Raji (cell line): Measurements from ENCODE around the gene ARHGEF3.

Experiments used
- POLR2A ChIP-seq: IDR thresholded peaks from 2 replicates; pipeline ENCODE4 v1.6.1; 2011; ENCODE audit warnings: low read depth, low read length, control low read depth; ENCODE audit not compliant: insufficient read depth

The ARHGEF3 gene

DNA sequence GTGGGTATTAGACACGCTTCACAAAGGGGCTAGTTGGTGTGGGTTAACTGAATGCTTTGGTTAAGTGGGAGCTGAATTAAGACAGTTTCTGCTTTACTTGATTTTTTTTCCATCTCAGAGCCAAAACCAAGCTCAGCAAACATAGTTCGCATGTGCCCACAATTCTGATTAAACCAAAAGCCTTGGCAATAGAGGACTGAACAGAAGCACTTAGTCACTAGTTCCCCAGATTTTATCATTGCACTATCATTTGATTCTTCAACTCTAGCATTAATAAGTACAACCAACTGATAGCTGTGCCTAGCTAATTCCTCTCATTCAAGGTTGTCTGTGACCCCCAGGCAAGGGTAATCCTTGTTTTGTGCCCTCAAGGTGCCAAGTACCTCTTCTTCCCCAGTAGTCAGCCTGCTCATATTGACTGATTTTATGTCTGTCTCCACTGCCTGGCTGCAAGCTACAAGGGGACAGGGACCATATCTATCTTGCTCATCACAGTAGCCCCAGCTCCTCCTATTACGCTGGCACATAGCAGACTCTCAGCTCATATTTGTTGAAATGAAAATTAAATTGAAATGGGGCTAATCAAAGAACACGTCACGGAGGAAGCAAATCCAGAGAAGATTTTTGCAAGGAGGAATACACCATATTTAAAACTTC lies 9.9 kb upstream of the ARHGEF3 start:
- TF ChIP-seq POLR2A = no peak

DNA sequence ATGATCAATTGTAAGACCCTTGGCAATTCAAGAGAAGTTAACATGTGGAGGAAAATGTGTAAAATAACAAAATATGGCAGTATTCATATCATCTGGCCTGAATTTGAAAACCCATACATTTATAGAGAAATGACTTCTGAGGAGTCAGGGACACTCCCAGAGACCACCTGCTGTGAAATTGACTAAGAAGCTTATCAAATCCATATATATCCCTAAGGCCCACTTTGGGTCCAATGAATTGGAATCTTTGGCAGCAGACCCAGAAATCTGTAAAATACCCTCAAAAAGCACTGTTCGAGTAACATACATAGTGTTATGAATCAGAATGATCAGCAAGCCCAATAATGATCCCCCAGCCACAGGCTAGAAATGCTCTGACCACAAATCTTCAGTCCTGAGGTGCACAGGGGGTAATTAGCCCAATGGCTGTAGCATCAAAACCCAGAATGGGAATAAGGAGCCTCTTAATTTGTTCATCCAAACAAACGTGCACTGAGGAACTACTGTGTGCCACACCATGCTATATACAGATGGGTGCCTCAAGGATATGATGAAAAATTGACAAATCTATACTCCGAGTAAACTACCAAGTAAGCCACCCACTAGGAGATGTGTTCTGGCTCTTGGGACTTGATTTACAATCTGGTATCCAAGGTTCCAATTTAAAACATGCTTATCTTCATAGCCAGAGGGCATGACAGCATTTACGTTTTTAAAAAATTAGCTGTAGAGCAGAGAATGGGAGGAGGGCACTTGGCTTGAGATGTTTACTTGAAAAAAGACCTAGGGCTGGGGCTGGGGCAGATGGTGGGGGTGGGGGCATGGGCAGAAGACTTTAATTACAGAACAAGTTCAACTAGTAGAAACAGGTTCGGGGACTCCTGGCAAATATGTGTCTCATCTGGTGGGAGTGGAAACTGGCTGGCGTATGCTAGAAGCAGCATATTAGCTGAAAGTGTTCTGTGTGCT lies 9.1 kb upstream of the ARHGEF3 start:
- TF ChIP-seq POLR2A = no peak

DNA sequence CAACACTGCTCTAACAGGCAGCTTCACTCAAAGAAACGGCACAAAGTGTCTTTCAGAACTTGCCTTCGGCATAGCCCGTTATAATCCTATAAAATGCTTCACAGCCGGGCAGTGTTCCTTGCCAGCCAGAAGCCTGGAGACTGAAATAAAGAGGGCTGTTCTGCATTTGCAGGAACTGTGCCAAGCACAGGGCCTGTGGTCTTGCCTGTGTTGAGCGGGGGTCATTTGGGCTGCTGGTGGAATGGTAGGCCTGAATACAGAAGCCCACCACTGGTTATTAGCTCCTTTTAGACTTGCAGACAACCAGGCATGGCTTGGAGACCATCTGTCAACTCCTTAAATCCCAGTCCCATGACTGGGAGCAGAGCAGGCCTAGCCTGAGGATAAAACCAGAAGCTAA lies 4.7 kb upstream of the ARHGEF3 start:
- no peak for TF ChIP-seq POLR2A

DNA sequence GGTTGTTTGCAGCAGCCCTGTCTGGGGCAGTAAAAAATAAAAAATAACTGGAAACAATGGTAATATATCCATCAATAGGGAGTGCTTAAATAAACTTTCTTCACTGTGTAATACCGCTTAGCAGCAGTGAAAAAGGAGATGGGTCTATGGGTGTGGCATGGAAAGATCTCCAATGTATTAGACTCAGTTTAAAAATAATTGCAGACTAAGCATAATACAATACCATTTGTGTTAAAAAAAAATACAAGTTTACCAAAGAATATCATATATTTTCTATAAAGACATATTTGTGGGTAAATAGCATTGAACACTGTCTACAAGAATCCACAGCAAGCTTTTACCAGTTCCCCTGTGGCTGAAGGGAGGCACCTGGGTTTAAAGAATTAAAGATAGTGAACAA lies 1.0 kb upstream of the ARHGEF3 start:
- no peak for TF ChIP-seq POLR2A

DNA sequence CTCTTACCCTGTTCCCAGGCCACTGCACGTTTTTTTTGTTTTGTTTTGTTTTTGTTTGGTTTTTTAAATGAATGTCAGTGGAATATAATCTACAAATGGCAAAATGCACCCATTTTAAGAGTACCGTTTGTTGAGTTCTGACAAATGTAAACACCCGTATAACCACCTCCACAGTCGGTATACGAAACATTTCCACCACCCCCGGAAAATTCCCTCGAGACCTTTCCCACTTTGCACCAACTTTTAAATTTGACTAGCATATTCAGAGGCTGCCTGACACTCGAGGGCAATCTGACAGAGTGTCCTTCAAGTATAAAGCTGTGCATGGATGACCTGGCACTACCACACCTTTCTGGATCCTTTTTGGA lies 613 bp upstream of the ARHGEF3 start:
- no peak for TF ChIP-seq POLR2A

DNA sequence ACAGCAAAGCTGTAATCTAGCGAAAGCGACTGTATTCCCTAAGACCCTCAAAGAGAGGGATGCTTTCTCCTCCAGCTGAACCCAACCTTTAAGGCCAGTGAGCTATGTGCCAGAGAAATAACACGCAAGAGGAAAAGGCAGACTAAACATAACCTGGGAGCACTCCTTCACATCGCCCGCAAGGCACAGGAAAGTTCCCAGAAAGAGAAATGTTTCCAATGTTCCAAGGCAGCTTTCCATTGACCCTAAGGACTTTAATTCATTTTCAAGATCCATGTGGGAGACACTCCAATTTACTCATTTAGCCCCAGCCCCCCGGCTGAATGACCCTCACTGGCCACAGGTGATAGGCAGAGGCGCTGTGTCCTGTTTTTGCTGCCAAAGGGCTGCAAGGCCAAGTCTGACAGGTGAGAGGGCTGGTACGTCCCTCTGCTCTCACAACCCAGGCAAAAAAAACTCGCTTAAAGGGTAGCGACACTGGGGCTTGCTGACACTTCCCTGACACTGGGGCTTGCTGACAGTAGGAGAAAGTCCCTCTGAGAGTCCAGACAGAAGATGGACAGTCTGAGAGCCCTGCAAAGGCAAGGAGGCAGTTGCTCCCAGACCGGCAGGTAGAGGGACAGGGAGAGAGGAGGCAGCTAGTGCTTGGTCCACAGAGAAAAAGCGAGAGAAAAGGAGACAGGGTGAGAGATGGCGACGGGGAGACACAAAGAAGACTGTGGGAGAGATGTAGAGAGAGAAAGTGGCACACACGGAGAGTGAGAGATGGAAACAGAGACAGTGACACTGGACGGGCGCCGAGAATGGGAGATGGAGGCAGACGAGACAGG lies 702 bp downstream of the ARHGEF3 start:
- TF ChIP-seq POLR2A = no peak

DNA sequence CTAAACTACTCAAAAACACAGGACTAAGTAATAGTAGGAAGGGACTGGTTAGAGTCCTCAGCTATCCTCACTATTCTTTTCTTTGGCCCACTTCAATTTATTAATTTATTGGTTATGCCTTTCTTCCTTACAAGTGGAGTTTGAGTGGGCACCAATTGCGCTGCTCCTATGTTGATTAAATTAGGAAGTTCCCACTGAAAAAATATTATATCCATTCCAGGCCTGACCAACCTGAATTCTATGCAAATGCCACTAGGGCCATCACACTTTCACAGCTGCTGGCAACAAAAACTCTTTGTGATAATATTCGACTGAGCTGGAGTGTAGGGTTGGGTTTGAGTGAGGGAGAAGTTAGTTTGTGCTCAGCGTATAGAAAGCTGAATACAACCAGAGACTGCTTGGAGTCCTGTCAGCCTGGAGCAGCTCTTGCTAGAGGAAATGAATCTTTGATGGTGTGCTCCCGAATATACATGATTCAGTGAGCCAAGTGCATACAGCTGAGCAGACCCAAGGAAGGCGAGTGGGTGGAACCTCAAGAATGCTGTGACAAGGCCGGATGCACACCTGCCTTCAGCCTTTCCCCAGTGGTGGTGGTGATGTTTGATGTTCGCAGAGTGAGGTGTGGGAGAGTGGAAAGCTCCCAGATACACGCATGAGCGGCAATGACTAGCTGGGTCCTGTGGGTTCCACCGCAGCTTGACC lies 1.5 kb downstream of the ARHGEF3 start:
- no peak for TF ChIP-seq POLR2A

DNA sequence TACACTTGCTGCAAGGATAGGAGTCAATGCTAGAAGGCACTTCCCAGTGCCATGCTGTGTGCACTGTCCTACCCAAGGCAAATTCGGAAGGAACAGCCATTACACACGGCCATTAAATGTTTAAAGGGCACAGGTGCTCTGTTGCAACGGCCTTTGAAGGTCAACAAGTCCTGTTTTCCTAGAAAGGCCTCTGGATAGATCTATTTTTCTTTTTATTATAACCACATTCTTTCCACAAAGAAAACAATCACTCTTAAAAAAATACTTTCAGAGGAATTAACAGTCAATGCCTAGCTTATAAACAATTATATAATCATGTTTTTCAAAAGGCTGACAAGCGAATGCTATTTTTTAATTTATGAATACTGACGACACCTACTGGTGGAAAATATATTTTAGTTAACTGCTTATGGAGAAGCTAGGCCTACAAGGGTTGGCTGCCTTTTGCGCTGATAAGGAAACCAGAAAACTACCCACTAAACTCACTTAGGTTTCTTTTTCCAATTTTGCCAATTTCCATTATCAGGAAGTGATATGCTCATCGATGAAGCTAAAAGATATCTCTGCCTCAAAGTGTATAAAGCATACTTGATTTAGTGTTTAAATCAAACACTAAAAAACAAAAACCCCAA lies 2.4 kb downstream of the ARHGEF3 start:
- no peak for TF ChIP-seq POLR2A

DNA sequence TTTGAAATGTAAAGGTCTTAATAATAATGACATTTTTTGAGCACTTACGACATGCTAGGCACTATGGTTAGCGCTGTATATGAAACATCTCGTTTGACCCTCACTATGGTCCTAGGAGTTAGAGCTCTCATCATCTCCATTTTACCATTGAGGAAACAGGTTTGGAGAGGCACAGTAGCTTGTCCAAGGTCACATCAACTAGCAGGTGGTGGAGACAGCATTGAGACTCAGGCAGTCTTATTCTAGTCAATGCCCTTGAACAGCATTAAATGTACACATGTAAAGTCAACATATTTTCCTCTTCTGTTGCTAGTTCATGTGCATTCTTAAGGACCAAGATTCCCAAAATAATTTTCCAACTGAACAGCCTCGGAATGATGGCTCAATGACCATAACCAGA lies 4.8 kb downstream of the ARHGEF3 start:
- TF ChIP-seq POLR2A = no peak

DNA sequence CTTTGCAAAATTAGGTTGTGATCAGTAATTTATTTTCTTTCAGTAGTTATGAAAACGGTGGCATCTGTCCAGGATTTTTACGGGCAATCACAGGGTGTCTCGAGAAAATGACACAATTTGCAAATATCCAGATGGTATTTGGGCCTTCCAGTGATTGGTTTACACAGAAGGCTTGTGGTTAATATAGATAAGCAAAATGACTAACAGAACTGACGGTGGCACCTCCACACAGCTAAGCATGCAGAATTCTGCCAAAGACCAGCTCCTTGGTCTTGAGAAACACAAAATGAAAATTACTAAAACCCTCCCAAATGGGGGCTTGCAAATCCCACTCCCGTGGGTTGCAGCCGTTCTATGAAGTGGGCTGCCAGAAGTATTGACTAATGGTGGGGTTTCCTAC lies 5.5 kb downstream of the ARHGEF3 start:
- no peak for TF ChIP-seq POLR2A

DNA sequence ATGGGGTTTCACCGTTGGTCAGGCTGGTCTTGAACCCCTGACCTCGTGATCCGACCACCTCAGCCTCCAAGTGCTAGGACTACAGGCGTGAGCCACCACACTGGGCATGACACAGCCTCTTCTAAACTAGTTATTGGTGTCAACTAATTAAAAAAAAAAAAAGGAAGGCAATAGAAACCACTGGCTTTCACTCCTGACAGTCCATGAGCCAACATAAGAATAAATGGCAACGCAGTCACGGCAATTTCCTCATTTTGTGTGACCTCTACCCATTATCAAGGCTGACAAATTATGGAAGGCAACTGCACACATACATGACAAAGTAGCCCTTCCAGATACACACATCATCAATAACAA lies 5.9 kb downstream of the ARHGEF3 start:
- no peak for TF ChIP-seq POLR2A

DNA sequence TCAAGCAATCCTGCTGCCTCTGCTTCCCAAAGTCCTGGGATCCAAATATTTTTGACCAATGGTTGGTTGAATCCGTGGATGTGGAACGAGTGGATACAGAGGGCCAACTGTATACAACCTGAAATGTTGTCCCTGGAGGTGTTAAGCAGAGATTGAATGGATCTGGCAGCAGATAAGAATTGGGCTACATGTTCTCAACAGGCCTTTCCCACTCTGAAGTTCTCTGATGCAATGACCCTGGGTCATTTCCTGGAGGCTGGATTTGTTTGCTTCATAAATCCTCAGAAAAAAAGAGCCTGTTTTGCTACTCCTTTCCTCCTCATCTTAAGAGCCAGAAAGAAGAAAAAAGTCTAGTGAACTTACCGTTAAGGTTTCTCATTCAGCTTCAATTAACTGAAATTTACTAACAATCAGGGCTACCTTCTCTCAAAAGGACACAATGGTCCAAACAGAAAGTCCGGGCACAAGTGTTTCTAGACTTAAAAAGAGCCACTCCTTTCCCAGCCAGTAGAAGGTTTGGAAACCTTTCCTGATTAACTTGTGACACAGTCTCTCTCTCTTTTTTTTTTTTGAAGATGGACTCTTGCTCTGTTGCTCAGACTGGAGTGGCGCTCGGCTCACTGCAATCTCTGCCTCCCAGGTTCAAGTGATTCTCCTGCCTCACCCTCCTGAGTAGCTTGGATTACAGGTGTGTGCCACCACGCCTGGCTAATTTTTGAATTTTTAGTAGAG lies 6.5 kb downstream of the ARHGEF3 start:
- TF ChIP-seq POLR2A = no peak

DNA sequence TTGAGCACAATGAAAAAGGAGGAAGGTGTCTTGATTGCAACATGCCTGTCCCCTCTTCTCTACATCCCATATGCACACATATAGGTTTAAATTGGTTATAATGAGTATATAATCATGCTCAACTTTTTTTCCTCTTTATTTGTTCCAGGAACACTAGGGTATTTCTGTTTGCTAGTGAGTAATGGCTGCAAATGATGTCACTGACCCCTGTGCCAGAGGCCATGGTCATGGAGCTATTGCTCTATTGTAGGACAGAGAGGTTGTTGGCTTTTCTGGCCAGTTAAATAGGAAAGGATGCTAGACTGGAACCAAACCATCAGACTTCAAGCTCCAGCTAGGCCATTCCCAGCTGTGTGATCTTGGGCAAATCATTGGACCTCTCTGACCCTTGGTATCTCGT lies 9.6 kb downstream of the ARHGEF3 start:
- TF ChIP-seq POLR2A = no peak
